OCI-LY3 (cell line): ENCODE measurements around the gene C14orf119.

Experiments
- CTCF ChIP-seq: fragments of 200-600, 300-600 bp; sonication (generic); IDR thresholded peaks from 2 replicates; pipeline ENCODE4 v1.5.1; 2014; ENCODE audit warnings: antibody characterized with exemption, low read length, low read depth
- EZH2phosphoT487 ChIP-seq: fragments of 200-600 bp; shearing (Covaris generic); IDR thresholded peaks from 2 replicates; pipeline ENCODE4 v1.6.1; 2018; ENCODE audit warnings: antibody characterized with exemption, mixed run types, low read depth

GRCh38 chr14:23104591-23105347 lies 9.5 kb downstream of the C14orf119 start, which contains the start of gene CIROP:
- TF ChIP-seq CTCF, result no peak
- no peak for TF ChIP-seq EZH2phosphoT487
